SK-N-SH (cell line): Measurements from ENCODE around the gene LRRC46. TPM values are rescaled to one million over a fixed set of nuclear protein-coding genes. Genes with fewer than 3 reads are reported as not detected.

Experiments
- CTCF ChIA-PET: fragments of 300-600, 350-600 bp; formaldehyde crosslinking; extraction: SDS; loops from one replicate; lab custom pipeline; 2021; lab: Yijun Ruan, JAX
- POLR2A ChIA-PET: fragments of 350-600 bp; sonication (Branson Sonifier 250); formaldehyde crosslinking; extraction: SDS; loops from one replicate; lab custom pipeline; 2020; ENCODE audit warnings: antibody characterized with exemption, inconsistent platforms; lab: Yijun Ruan, JAX
- DNase-seq: peaks from one replicate; pipeline ENCODE4 v3.0.0; 2012
- H2AFZ ChIP-seq: fragments of 200-600 bp; sonication (generic); 2 replicates; pipeline ENCODE4 v1.8.1; 2016; ENCODE audit warnings: antibody characterized with exemption, mild to moderate bottlenecking, low read depth
- H3F3A ChIP-seq: fragments of 200-600 bp; sonication (generic); replicated peaks from 2 replicates; pipeline ENCODE3; 2016; ENCODE audit warnings: antibody characterized with exemption, mild to moderate bottlenecking; ENCODE audit not compliant: insufficient read depth
- H3K27ac ChIP-seq, 2 experiments: fragments of 200-500 bp in 1 of 2; fragments of 200-600 bp in 1 of 2; sonication (Bioruptor generic) in 1 of 2; sonication (generic), shearing (Covaris generic) in 1 of 2; 2 replicates each; pipeline versions ENCODE4 v1.5.1 to v1.6.1; 2014 to 2016; ENCODE audit warnings: low read depth in 2 of 2, inconsistent platforms in 1 of 2, low read length in 1 of 2, mild to moderate bottlenecking in 1 of 2, mixed read lengths in 1 of 2
- H3K27me3 ChIP-seq: fragments of 200-600 bp; sonication (generic), shearing (Covaris generic); 2 replicates; pipeline ENCODE4 v1.6.1; 2016; ENCODE audit warnings: mixed run types; ENCODE audit not compliant: insufficient read depth
- H3K36me3 ChIP-seq, 2 experiments: fragments of 200-500 bp in 1 of 2; fragments of 200-600 bp in 1 of 2; sonication (Bioruptor generic) in 1 of 2; sonication (generic) in 1 of 2; replicated peaks in 1 of 2; 2 replicates each; pipeline versions ENCODE3 to v1.5.1; 2014 to 2016; ENCODE audit warnings: low read length in 1 of 2, mild to moderate bottlenecking in 1 of 2; ENCODE audit not compliant: insufficient read depth in 2 of 2, control insufficient read depth in 1 of 2
- H3K4me1 ChIP-seq, 2 experiments: fragments of 200-500 bp in 1 of 2; fragments of 200-600 bp in 1 of 2; sonication (Bioruptor generic) in 1 of 2; sonication (generic), shearing (Covaris generic) in 1 of 2; 2 replicates each; pipeline versions ENCODE4 v1.5.1 to v1.6.1; 2014 to 2016; ENCODE audit warnings: low read depth in 1 of 2, low read length in 1 of 2, mixed run types in 1 of 2; ENCODE audit not compliant: insufficient read depth in 2 of 2, control insufficient read depth in 1 of 2
- H3K4me2 ChIP-seq: fragments of 200-600 bp; sonication (generic), shearing (Covaris generic); 2 replicates; pipeline ENCODE4 v1.6.1; 2017; ENCODE audit warnings: mixed run types
- H3K4me3 ChIP-seq, 2 experiments: fragments of 200-500 bp in 1 of 2; fragments of 200-600 bp in 1 of 2; sonication (Bioruptor generic) in 1 of 2; sonication (generic), shearing (Covaris generic) in 1 of 2; 2 replicates each; pipeline versions ENCODE4 v1.5.1 to v1.8.1; 2014 to 2016; ENCODE audit warnings: low read depth in 2 of 2, inconsistent platforms in 1 of 2, low read length in 1 of 2, mild to moderate bottlenecking in 1 of 2, mixed read lengths in 1 of 2, moderate library complexity in 1 of 2
- H3K79me2 ChIP-seq: fragments of 200-600 bp; sonication (generic); 2 replicates; pipeline ENCODE4 v1.8.1; 2017; ENCODE audit warnings: mild to moderate bottlenecking; ENCODE audit not compliant: insufficient read depth
- H3K9ac ChIP-seq: fragments of 200-600 bp; sonication (generic); 2 replicates; pipeline ENCODE4 v1.6.1; 2017; ENCODE audit warnings: mixed run types
- H3K9me2 ChIP-seq: fragments of 200-600 bp; sonication (generic); 2 replicates; pipeline ENCODE4 v1.6.1; 2017; ENCODE audit warnings: mixed run types
- H3K9me3 ChIP-seq: fragments of 200-600 bp; sonication (generic); 2 replicates; pipeline ENCODE4 v1.6.1; 2017; ENCODE audit warnings: mixed run types, mild to moderate bottlenecking, moderate library complexity
- H4K20me1 ChIP-seq: fragments of 200-600 bp; sonication (generic); 2 replicates; pipeline ENCODE4 v1.6.1; 2017; ENCODE audit warnings: mild to moderate bottlenecking, mixed run types; ENCODE audit not compliant: insufficient read depth
- FOXJ3 ChIP-seq: sonication (generic); formaldehyde crosslinking; IDR thresholded peaks from 2 replicates; pipeline ENCODE4 v1.5.1; 2020; ENCODE audit warnings: mild to moderate bottlenecking, missing genetic modification reagents
- GABPA ChIP-seq: IDR thresholded peaks from 2 replicates; pipeline ENCODE4 v1.4.0; 2012; ENCODE audit warnings: low read depth, mild to moderate bottlenecking
- JUND ChIP-seq: IDR thresholded peaks from 2 replicates; pipeline ENCODE4 v1.4.0; 2012
- NFIC ChIP-seq: IDR thresholded peaks from 2 replicates; pipeline ENCODE4 v1.4.0; 2012; ENCODE audit warnings: borderline replicate concordance
- RCOR1 ChIP-seq: fragments of 150-350 bp; IDR thresholded peaks from 2 replicates; pipeline ENCODE4 v1.6.1; 2017; ENCODE audit warnings: antibody characterized with exemption, low read length
- RFX5 ChIP-seq: IDR thresholded peaks from 2 replicates; pipeline ENCODE4 v1.6.1; 2012; ENCODE audit warnings: mild to moderate bottlenecking, improper control_type of control experiment, low read length
- RXRA ChIP-seq: IDR thresholded peaks from 2 replicates; pipeline ENCODE4 v1.4.0; 2012; ENCODE audit warnings: low read depth, mild to moderate bottlenecking, borderline replicate concordance
- SIN3A ChIP-seq: IDR thresholded peaks from 2 replicates; pipeline ENCODE4 v1.6.1; 2012; ENCODE audit warnings: low read depth, mild to moderate bottlenecking, low read length, moderate library complexity, borderline replicate concordance
- TAF1 ChIP-seq: IDR thresholded peaks from 2 replicates; pipeline ENCODE4 v1.6.1; 2012; ENCODE audit warnings: low read depth, mild to moderate bottlenecking, low read length, moderate library complexity, borderline replicate concordance
- TCF12 ChIP-seq: IDR thresholded peaks from 2 replicates; pipeline ENCODE4 v1.4.0; 2012
- WGBS: methylation state at CpG from one replicate; pipeline ENCODE4 v1.1.6; 2017; ENCODE audit warnings: low lambda C conversion rate; 5-methylcytosine and 5-hydroxymethylcytosine counted together
- polyA plus RNA-seq, 3 experiments: library from polyadenylated mRNA; depleted of rRNA; stranded (reverse); fragments of >200 nt; gene quantifications; 2 replicates each; pipeline ENCODE4 v1.2.3, GENCODE V29; 2012
- TF ChIP-seq, protein P1 (sequence below): IDR thresholded peaks from 2 replicates; pipeline ENCODE4; 2012
- TF ChIP-seq, protein P2 (sequence below): fragments of 150-350 bp; IDR thresholded peaks from 2 replicates; pipeline ENCODE4 v1.6.1; 2017; ENCODE audit warnings: antibody characterized with exemption, low read length, low read depth, borderline replicate concordance
- TF ChIP-seq, protein P3 (sequence below): IDR thresholded peaks from 2 replicates; pipeline ENCODE4 v1.4.0; 2012; ENCODE audit warnings: low read depth
- TF ChIP-seq, protein P4 (sequence below): IDR thresholded peaks from 2 replicates; pipeline ENCODE4 v1.4.0; 2012; ENCODE audit warnings: low read depth, borderline replicate concordance
- TF ChIP-seq, protein P5 (sequence below): fragments of 150-350 bp; IDR thresholded peaks from 2 replicates; pipeline ENCODE4 v1.6.1; 2016; ENCODE audit warnings: mild to moderate bottlenecking, low read depth, low read length

LRRC46 gene
- polyA plus RNA-seq, 1 of the 3 experiments (the other 2 are of a cell fraction): 1.6 TPM

DNA sequence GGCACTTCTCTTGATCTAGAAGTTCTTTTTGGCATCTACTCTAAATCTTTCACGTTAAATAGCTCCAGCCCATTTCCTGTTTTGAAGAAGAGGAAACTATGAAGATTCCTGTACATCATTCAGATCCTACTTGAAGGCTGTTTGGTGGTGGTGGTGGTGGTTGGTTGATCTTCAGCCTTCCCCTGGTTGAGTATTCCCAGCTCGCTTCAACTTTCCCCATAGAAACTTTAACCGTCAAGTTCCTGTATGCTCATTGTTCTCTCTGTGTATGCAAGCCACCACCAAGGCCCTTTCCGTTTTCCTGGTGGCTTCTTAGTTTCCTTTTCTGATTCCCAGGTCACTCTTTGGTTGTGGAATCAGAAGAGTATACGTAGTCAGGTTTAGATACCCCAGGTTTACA is 3.3 kb downstream of the LRRC46 start:
- TF ChIP-seq SIN3A (no peak), FOXJ3 (CRISPR knock-in tag) (no peak), RXRA (no peak), TAF1 (no peak), GABPA (no peak), RCOR1 (no peak), NFIC (no peak), TCF12 (no peak), RFX5 (no peak), JUND (no peak)
- TF ChIP-seq, protein P1, sequence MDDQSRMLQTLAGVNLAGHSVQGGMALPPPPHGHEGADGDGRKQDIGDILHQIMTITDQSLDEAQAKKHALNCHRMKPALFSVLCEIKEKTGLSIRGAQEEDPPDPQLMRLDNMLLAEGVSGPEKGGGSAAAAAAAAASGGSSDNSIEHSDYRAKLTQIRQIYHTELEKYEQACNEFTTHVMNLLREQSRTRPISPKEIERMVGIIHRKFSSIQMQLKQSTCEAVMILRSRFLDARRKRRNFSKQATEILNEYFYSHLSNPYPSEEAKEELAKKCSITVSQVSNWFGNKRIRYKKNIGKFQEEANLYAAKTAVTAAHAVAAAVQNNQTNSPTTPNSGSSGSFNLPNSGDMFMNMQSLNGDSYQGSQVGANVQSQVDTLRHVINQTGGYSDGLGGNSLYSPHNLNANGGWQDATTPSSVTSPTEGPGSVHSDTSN: no peak
- TF ChIP-seq, protein P2, sequence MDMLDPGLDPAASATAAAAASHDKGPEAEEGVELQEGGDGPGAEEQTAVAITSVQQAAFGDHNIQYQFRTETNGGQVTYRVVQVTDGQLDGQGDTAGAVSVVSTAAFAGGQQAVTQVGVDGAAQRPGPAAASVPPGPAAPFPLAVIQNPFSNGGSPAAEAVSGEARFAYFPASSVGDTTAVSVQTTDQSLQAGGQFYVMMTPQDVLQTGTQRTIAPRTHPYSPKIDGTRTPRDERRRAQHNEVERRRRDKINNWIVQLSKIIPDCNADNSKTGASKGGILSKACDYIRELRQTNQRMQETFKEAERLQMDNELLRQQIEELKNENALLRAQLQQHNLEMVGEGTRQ: no peak
- TF ChIP-seq, protein P3, sequence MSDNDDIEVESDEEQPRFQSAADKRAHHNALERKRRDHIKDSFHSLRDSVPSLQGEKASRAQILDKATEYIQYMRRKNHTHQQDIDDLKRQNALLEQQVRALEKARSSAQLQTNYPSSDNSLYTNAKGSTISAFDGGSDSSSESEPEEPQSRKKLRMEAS: no peak
- TF ChIP-seq, protein P4, sequence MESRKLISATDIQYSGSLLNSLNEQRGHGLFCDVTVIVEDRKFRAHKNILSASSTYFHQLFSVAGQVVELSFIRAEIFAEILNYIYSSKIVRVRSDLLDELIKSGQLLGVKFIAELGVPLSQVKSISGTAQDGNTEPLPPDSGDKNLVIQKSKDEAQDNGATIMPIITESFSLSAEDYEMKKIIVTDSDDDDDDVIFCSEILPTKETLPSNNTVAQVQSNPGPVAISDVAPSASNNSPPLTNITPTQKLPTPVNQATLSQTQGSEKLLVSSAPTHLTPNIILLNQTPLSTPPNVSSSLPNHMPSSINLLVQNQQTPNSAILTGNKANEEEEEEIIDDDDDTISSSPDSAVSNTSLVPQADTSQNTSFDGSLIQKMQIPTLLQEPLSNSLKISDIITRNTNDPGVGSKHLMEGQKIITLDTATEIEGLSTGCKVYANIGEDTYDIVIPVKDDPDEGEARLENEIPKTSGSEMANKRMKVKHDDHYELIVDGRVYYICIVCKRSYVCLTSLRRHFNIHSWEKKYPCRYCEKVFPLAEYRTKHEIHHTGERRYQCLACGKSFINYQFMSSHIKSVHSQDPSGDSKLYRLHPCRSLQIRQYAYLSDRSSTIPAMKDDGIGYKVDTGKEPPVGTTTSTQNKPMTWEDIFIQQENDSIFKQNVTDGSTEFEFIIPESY: no peak
- TF ChIP-seq, protein P5, sequence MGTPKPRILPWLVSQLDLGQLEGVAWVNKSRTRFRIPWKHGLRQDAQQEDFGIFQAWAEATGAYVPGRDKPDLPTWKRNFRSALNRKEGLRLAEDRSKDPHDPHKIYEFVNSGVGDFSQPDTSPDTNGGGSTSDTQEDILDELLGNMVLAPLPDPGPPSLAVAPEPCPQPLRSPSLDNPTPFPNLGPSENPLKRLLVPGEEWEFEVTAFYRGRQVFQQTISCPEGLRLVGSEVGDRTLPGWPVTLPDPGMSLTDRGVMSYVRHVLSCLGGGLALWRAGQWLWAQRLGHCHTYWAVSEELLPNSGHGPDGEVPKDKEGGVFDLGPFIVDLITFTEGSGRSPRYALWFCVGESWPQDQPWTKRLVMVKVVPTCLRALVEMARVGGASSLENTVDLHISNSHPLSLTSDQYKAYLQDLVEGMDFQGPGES: no peak
- CTCF ChIA-PET: interaction anchor here (0.6 to 33.0 kb wide), 3 partner anchors 18 to 179 kb away, joined by 3 to 1447 read pairs (median 573); partner anchors contain the start of genes SCRN2, SP2 and SP6
- H4K20me1 ChIP-seq: no peaks in the 10 kb centered on the region
- H2AFZ ChIP-seq: no peak overlapping the region
- peaks cover 0 to 38% of the 10 kb centered on the region in 2 experiments for H3K36me3 ChIP-seq
- peaks cover 17% of the 10 kb centered on the region for H3K79me2 ChIP-seq
- POLR2A ChIA-PET: interaction anchor here (0.7 kb wide), 1 partner anchor 61 kb away, joined by 3 read pairs; no protein-coding TSS in a partner anchor
- peaks cover 9 to 22% of the 10 kb centered on the region in 2 experiments; a peak in 2 of 4 replicates for H3K4me1 ChIP-seq
- no peak for DNase-seq
- no peak overlapping the region for H3K9ac ChIP-seq
- H3K4me2 ChIP-seq: no peak overlapping the region
- H3K9me3 ChIP-seq: no peaks in the 10 kb centered on the region
- H3K4me3 ChIP-seq: no peak overlapping the region
- H3K9me2 ChIP-seq: no peaks in the 10 kb centered on the region
- no peaks in the 10 kb centered on the region for H3K27me3 ChIP-seq
- no peak overlapping the region for H3K27ac ChIP-seq
- WGBS: 90% methylated on average over 5 of the region's 5 CpGs
- peaks cover 14% of the 10 kb centered on the region for H3F3A ChIP-seq
